ENCODE measurements around the gene LPP.

Gene LPP

GRCh38 chr3:188303823-188304222 is 149.9 kb downstream of the LPP start:
- DNase-seq (ENCODE audit: low read depth) = no peak

GRCh38 chr3:188304501-188304900 is 150.5 kb downstream of the LPP start:
- DNase-seq (ENCODE audit: low read depth) = no peak

DNA sequence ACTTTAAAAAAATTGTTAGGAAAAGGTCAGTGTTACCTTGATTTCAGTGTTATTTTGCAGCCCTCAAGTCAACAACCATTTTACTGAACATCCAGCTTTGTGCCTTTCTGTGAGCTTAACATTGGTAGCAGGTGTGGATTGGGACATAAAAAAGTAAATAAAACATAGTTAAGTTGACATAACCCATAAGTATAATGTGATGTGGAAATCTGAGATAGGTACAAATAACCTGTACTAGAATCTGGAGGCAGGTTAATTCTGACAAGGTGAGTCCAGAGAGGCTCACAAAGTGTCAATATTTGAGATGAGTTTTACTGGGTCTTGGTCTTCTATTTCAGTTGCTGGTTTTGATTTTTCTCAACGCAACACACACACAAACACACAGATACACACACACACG is 151.3 kb downstream of the LPP start:
- DNase-seq (ENCODE audit: low read depth) = no peak

- no peak for DNase-seq (ENCODE audit: low read depth)
Measured at GRCh38 chr3:188306435-188307005, 152.6 kb downstream of the LPP start.

DNA sequence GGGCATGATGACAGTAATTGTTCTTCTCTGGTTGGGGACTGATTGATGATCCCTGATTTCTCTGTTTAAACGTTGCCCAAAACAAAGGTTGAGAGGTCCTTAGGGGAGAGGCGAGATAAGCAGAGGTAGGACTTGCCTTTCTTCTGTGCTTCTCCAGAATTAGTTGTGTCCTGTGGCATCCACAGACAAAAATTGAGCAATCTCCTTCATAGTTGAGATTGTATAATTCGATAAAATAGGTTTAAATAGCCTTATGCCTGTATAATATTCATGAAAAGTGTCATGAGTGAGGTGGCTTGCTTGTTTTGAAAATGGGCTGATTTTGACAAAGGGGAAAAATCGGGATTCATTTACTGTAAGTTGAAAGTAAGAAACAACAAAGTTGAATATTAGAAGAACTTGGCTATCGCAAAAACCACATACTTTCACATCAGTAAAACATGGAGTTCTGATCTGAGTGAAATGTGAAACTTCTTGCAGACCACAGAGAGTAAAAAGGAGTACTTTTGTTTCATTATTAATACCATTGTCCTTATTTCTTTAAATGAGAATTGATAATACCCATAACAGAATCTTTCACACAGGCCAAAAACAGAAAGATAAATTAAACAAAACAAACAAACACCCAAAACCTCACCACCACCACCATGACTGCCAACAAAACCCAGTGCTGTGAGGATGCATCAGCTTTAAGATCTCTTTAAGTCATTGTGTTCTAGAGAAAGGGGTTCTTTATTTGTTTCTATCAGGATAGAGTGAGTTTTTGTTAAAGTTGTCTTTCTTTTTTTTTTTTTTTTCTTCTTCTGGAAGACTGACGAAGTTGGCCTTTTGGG is 155.7 kb downstream of the LPP start:
- DNase-seq (ENCODE audit: low read depth) = no peak

- no peak for DNase-seq (ENCODE audit: low read depth)
Measured at GRCh38 chr3:188310270-188310710, 156.3 kb downstream of the LPP start.

GRCh38 chr3:188315553-188315952 is 161.6 kb downstream of the LPP start:
- DNase-seq (ENCODE audit: low read depth) = no peak

DNA sequence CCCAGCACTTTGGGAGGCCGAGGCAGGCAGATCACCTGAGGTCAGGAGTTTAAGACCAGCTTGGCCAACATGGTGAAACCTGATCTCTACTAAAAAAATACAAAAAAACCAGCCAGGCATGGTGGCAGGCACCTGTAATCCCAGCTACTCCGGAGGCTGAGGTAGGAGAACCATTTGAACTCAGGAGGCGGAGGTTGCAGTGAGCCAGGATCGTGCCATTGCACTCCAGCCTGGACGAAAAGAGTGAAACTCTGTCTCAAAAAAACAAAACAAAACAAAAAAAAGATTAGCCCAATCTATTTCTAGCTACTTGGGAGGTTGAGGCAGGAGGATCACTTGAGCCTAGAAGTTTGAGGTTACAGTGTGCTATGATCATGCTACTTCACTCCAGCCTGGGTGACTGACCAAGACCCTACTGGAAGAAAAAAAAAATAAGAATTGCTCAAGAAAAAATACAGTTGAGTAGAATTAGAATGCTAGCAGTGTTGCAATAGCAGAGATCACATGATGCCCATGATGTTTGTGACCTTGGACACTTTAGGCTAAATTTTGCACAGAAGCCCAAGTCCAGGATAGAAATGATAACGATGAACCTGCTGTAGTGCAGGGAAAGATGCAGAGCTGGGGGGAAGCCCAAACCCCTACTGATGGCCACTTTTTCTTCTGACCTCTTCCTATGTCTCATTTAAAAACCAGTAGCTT is 162.2 kb downstream of the LPP start:
- no peak for DNase-seq (ENCODE audit: low read depth)

- DNase-seq (ENCODE audit: low read depth) = no peak
Measured at GRCh38 chr3:188316723-188317070, 162.7 kb downstream of the LPP start.

DNA sequence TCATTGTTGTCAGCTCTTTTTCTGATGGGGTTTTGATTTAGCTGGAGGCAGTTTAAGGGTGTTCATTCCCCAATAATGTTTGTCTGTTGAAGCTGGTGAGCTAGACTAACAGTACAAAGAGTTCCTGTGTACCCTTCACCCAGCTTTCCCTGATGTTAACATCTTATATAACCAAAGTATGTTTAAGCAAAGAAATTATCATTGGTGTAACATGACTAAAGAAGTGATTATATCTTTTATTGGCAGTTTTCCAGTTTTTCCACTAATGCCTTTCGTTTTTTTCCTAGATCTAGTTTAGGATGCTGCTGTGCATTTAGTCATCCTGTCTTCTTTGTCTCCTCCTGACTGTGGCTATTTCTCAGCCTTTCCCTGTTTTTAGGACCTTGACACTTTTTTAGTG is 165.6 kb downstream of the LPP start:
- no peak for DNase-seq (ENCODE audit: low read depth)

GRCh38 chr3:188320757-188321156 is 166.8 kb downstream of the LPP start:
- no peak for DNase-seq (ENCODE audit: low read depth)

- DNase-seq (ENCODE audit: low read depth) = no peak
Measured at GRCh38 chr3:188321258-188321657, 167.3 kb downstream of the LPP start.

DNA sequence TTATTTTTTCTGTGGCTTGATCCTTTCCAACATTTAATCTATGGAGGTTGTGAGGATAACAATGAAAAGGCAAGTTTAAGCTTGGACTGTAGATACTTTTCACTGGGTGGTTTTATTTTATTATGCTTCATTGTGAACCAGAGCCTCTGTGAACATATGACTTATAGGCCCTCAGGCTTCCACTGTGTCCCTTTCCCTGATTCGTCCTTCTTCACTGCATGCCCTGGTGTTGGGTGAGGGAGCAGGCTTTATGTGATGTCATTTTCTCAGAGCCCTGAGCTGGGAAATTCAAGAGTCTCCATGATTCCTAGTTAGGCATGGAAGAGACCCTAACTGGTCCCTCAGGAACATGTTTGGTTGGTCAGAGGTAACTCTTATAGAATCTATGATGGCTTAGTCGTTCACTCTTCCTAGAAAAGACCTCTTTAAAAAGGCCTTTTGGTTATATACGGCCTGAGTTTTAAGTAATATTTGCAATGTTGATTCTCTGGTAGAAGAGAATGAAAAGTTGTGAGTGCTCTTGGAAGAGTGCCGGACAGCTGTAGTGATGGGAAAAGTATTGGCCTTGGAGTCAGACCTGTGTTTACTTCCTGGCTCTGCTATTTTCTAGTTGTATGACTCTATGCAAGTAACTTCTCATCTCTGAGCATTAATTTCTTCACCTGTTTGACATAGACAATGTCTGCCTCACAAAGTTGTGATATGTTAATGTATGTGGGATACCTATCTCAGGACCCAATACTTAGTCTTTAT is 168.4 kb downstream of the LPP start:
- no peak for DNase-seq (ENCODE audit: low read depth)

DNA sequence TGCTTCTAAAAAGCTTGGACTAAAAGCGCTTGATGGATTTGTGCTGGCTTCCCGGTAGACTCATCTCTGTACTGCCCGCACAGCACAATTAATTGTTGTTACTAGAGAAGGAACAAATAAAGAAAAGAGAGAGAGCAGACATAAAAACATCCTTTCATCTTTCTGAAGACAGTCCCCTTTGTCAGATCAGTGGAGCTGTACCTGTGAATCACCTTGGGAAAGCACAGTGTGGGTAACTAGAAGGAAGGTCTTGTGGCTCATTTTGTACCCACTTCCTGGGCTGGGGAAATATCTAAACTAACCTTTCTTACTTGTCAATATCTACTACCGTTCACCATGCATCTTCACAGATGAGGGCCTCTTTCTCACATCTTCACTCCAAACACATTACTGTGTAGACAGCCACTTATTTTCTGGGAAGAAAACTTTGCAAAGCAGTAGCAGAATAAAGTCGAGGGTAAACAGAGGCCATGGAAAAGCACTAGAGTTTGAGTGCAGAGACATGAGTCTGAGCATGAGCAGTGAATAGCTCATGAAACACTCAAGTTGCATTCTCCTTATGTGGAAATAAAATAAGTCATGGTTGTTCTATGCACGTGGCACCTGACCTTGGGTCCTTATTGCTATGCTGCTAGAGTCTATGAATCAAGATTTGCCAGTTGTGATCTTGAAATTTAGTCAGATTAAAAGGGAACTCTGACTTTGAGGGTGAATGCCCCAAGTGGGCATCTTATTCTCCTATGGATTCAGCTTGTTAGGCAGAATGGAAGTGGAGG is 169.3 kb downstream of the LPP start:
- peak; percentile 25 for DNase-seq (ENCODE audit: low read depth)

DNA sequence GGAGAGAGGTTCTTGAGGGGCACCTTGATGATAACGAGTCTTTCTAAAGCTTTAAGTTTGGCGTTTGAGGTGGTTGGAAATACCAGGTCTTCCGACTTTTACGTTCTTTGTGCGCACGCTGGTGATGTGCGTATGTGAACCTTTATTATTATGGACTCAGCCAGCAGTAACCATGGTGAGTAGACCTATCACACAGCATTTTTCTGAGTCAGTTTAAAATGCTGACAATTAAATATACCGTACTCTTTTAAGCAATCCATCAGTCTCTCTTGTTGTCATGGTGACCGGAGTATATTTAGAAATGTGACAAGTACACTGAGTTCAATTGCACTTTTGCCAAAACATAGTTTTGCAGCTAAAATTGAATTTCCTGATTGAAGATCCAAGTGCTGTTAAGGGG is 172.2 kb downstream of the LPP start:
- DNase-seq (ENCODE audit: low read depth) = no peak

DNA sequence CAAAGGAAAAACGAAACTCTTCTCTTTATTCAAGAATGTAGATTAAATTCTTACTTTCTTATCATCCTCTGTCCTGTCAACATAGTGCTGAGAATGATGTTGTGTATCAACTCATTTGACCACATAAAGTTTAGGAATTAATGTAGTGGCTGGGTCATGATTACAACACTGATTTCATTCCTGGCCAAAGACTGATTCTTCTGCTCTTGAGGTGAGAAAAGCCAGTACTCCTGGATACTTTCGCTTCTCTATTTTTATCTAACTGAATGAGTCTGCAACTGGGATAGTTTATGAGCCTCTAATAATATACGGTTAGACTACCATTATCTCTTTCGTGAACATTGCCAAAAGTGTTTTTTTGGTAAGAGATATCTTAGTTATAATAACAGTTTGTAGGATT is 173.0 kb downstream of the LPP start:
- DNase-seq (ENCODE audit: low read depth) = no peak

- no peak for DNase-seq (ENCODE audit: low read depth)
Measured at GRCh38 chr3:188327433-188327832, 173.5 kb downstream of the LPP start.

DNA sequence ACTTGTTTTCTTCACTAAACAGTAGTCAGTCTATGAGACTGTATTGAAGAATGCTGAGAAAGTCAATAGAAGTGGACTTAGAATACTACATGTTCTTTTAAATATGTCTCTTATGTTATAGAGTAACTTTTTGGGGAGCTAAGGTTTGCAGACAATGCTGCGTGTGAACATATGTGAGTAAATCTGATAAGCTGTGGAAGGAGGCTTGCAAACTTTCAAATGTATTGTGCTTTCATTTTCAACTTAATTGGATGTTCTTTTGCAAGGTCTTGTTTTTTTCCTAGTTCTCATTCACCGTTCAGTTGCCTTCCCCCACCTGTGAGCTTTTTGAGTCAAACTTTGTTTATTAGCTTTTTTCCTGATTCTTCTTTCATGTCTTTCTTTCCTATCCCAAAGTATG is 176.2 kb downstream of the LPP start:
- DNase-seq (ENCODE audit: low read depth) = no peak

GRCh38 chr3:188331166-188331565 is 177.2 kb downstream of the LPP start:
- no peak for DNase-seq (ENCODE audit: low read depth)

DNA sequence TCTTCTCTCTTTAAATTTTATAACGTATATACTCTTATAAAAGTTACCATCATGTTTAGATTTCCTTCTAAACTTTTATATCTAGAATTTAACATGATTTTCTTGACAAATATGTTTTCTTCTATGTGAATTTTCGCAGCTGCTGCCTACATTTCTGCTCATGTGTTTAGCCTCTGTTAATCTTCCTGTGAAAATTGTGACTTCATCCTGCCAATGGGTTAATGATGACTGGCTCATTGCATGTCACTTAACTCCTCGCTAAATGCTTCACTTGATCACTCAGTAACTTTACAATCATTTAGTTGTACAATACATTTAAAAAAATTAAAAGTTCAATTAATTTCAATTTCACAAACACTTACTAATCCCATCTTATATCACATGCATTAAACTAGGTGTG is 178.1 kb downstream of the LPP start:
- no peak for DNase-seq (ENCODE audit: low read depth)

GRCh38 chr3:188335656-188336055 is 181.7 kb downstream of the LPP start:
- DNase-seq (ENCODE audit: low read depth) = no peak

- DNase-seq (ENCODE audit: low read depth) = no peak
Measured at GRCh38 chr3:188336178-188336577, 182.2 kb downstream of the LPP start.

All from activated gamma-delta T cell treated with anti-CD3 and anti-CD28 coated beads, Interleukin-2, amount 50 U/mL, for 16 hours (primary cell).